GM21825 (cell line): Measurements from ENCODE around the gene ZP1.

ENCODE experiments used
- ATAC-seq: cut with Tn5 transposase; IDR thresholded peaks from one replicate; pipeline ENCODE4 v1.9.1; 2021; ENCODE audit warnings: mild to moderate bottlenecking, moderate library complexity; ENCODE audit not compliant: unreplicated experiment

The ZP1 gene

DNA sequence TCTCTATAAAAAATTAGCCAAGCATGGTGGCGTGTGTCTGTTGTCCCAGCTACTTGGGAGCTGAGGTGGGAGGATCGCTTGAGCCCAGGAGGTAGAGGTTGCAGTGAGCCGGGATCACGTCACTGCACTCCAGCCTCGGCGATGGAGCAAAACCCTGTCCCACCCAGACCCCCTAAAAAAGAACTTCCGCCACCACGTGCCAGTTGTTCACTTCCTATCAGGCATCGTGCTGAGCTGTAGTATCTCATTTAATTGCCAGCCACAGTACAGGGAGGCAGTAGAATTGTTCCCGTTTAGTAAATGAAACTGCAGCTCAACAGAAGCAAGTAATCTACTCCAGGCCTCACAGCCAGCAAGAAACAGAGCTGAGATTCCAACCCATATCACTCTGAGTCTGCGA lies 53.9 kb downstream of the ZP1 start:
- ATAC-seq, result no peak

DNA sequence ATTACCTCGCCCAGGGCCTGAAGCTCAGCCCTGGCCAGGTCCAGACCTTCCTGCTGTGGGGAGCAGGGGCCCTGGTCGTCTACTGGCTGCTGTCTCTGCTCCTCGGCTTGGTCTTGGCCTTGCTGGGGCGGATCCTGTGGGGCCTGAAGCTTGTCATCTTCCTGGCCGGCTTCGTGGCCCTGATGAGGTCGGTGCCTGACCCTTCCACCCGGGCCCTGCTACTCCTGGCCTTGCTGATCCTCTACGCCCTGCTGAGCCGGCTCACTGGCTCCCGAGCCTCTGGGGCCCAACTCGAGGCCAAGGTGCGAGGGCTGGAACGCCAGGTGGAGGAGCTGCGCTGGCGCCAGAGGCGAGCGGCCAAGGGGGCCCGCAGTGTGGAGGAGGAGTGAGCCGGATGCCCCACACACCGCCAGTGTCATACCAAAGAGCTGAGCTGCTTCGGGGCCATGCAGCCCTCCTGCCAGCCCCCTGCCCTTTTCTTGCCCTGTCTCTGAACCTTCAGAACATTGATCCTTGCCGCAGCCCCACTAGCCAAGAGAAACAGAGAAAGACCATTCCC lies 54.5 kb downstream of the ZP1 start:
- ATAC-seq, result no peak

- ATAC-seq, result no peak
These were observed 55.6 kb downstream of the ZP1 start for GRCh38 chr11:60922906-60923305.

DNA sequence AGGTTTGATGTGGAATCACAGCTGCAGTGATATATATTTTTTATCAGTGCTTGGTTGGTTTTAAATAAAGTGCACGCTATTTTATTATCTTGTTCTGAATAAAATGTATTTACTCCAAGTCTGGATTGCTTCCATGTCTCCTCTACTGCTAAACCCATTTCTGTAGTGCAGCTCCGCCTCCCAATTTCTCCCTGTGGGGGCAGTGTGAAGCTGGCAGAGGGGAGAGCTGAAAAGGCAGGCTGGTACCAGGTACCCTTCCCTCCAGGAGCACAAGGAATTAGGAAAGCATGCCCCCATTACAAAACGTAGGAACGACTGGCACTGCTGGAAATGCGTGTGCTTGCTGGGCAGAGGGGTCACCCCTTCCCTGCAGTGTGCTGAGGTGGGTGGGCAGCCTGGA lies 56.0 kb downstream of the ZP1 start:
- ATAC-seq, result no peak

DNA sequence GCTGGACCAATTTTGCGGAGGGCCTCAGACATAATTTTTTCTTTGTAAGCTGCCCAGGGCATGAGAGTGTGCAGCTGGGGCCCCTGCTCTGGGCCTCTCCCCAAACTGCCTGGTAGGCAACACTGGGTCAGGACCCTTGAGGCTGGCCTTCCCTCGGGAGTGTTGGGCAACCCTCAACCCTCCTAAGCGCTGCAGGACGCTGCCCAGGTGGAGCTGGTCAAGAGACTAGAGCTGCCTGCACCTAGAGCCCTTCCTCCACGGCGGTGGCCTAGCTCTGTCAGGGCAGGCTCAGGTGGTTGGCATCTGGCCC lies 56.4 kb downstream of the ZP1 start:
- no peak for ATAC-seq

- ATAC-seq, result no peak
These were observed 57.0 kb downstream of the ZP1 start, which contains the start of gene TMEM132A for GRCh38 chr11:60924110-60924905. Gene TMEM132A, plus strand, starts transcription at chr11:60924460. Its CDS starts 174 bp downstream, at chr11:60924634.
